ENCODE results near the gene ADD1.

Gene ADD1

DNA sequence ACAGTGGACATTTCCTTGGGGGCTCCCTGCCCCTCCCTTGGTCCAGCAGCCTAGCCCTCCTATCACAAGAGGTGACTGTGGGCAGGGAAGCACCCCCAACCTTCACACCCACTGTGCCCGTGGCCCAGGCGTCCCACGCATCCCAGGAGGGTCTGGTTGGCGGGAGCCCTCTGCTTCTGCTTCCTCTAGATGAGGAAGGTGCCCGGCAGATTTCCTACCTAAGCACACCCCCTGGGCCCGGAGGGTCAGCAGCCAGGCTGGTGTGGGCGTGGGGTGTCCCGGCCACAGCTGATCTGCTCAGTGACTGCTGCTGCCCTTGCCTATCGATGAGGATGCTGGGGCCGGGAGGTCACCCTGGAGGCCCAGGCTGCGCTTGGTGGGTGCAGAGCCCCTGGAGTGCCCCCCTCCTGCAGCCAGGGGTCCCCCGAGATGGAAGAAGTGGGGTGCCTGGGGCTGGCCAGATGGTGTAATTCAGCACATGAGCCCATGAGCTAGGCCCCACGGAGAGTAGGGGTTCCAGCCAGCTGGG lies 38.6 kb upstream of the ADD1 start:
- DNase-seq (ENCODE audit: low read depth in 2 of 2, low spot score in 1 of 2) = no peak

DNA sequence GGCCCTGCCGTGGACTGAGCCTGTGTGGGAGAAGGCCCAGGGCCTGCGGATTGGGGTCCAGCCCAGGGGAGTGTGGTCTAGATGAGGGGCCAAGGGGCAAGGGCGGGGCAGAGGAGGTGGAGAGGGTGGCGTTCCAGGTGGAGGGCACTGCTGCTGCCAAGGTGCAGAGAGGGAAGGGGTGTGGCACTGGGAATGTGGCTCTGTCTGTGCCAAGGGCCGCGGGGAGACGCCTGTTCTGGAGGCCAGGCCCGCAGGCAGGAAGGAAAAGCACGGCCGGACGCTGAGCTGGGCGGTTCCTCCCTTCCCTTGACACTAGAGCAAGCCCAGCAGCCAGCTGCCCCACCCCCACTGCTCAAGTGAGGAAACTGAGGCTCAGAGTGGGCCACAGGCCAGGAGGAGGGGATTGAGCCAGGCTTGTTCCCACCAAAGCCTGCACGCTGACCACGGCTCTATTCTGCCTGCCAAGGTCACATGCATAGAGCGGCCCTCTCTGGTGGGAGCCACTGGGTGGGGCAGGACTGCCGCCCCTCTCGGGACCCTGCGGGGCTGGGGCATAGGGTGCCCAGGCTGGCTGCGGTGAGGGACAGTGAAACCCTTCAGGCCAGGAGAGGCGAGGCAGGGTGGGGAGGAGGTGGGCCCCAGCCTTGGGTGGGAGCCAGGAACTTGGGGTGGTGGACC lies 37.8 kb upstream of the ADD1 start:
- DNase-seq (ENCODE audit: low read depth in 2 of 2, low spot score in 1 of 2) = no peak

DNA sequence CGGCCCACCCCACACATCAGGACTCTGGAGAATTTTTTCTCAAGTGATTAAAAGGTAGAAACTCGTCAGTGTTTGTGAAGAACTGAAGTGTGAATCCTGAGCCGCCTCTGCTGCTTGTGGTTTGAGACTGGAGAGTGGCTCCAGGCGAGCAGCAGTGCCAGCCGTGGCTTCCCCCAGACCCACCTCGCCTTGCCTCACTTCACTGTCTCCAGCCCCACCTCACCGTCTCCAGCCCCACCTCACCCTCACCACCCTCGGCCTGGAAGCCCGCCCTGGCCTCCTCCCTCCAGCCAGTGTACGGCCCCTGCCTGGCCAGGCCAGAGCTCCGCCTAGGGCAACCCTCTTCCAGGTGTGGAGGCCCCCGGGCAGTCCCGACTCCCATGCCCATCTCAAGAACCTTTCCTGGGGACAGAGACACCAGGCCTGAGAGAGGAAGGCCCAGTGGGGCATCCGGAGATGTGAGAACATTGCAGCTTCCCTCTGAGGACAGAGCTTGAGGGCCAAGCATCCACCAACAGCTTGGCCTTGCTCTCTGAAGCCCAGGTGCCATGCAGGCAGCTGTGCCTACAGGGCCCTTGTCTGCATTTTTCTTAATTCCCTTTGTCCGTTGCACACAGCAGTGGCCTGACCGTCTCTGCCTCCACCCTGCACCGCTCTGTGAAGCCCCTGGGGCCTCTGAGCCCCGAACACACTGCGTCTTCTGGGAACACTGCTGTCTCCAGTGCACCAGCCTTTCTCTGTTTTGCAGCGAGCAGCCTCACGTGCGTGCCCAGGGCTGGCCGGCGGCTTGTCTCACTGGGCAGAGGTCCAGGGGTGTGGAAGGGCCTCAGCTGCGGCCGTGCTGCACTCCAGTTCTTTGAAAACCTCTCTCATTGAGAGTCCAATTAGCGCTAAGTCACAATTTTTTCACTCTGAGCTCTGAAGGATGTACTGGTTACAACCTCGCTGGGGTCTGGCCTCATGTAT lies 37.0 kb upstream of the ADD1 start:
- no peak for DNase-seq (ENCODE audit: low read depth in 2 of 2, low spot score in 1 of 2)

DNA sequence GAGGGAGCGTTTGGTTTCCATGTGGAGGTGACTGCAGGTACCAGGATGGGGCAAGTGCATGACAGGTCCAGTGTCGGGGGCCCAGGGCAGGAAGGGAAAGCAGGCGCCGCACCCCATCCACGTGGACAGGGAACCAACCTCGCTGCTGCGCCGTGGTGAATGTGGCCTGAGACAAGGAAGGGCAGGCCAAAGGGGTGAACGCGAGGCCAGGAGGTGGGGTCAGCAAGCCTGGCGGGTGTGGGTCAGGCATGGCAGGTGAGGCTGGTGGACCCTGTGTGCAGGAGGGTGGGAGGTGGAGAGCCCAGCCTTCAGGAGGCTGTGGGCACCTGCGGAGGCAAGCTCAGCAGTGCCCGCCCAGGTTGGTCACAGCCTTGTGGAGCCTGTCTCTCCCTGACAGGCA lies 36.1 kb upstream of the ADD1 start:
- DNase-seq (ENCODE audit: low read depth in 2 of 2, low spot score in 1 of 2) = no peak

DNA sequence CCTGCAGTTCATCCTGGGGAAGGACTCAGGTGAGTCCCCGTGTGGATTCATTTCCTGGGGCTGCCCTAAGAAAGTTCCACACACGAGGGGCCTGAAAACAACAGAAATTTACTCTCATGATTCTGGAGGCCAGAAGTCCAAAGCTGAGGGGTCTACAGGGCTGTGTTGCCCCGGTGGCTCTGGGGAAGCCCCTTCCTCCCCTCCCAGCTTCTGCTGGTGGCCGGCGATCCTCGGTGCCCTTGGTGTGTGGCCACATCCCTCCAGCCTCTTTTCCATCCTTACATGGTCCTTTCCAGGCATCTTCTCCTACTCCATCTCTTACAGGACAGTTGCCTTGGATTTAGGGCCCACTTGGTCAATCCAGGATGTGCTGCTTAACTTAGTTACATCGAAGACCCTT lies 35.6 kb upstream of the ADD1 start:
- DNase-seq (ENCODE audit: low read depth in 2 of 2, low spot score in 1 of 2) = no peak

DNA sequence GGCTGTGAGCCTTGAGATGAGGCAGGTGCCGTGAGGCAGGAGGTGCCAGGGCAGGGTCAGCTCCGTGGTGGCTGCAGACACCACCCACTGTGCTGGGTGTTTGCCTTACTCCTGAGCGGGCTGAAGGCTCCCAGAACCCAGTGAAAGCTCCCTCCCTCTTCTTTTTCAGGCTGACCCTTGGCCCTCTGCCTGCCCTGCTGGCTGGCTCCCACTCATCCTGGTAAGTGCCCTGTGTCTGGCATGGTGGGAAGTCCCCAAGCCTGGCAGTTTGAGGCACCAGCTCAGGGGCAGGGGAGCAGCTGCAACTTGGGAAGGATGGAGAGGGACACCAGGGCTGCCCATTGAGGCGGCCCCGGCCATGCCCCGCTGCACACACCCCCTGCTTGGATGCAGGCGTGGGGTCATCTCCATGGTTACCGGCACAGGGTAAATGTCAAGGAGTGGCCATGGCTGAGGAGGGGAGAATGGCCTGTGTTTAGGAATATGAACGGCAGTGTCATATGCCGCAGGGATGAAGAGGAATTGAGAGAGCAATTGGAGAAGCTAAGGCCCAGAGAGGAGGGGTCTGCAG lies 33.9 kb upstream of the ADD1 start:
- DNase-seq (ENCODE audit: low read depth in 2 of 2, low spot score in 1 of 2) = no peak

DNA sequence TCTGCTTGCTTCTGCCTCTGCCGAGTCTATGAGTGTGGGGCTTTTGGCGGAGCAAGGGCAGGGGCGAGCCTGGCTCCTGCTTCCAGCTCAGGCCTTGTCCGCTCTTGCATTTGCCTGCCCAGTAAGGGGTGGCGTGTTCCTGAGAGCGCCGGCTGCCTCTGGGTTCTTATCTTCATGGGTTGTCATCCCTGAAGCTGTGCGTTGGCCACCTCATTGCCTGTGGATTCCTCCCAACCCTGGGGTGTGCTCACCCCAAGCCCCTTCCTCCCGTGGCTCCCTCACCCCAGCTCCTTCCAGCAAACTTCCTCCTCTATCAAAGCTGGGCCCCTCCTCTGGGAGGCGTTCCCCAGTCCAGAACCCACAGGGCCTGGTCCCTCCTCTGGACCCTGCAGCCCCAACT lies 33.3 kb upstream of the ADD1 start:
- no peak for DNase-seq (ENCODE audit: low read depth in 2 of 2, low spot score in 1 of 2)

DNA sequence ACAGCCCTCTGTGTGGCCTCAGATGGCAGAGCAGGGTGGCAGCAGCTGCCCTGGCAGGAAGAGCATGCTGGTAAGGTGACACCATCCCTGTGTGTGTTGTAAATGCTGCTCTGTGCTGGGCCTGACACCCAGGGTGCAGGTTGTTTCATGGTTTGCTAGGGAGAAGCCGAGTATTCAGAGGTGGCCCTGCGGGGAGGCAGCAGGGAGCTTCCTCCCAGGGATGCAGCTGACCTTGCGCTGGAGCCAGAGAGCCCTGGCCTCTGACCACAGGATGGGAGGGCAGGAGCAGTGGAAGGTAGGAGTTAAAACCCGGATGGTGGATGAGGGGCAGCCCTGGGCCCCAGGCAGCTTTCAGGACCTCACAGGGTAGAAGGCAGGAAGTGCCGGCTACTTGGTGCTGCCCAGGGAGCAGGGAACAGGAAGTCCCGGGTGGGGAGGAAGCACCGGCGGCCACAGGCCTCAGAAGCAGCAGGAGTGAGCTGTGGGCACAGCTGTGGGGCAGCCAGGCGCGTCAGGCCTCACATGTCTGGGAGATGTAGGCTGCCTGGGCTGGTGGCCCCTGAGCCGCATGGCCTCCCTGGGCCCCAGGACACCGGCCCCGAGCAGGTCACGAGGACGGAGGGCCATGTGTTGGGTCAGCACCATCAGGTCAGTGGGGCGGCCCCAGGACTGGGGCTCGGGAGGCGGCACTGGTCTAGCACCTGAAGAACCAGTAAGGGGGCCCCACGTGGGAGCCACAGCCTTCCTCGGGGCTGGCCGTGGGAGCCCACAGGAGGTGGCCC lies 31.6 kb upstream of the ADD1 start:
- peak in 1 of 2 donors; percentile 40 for DNase-seq (ENCODE audit: low read depth in 2 of 2, low spot score in 1 of 2)

DNA sequence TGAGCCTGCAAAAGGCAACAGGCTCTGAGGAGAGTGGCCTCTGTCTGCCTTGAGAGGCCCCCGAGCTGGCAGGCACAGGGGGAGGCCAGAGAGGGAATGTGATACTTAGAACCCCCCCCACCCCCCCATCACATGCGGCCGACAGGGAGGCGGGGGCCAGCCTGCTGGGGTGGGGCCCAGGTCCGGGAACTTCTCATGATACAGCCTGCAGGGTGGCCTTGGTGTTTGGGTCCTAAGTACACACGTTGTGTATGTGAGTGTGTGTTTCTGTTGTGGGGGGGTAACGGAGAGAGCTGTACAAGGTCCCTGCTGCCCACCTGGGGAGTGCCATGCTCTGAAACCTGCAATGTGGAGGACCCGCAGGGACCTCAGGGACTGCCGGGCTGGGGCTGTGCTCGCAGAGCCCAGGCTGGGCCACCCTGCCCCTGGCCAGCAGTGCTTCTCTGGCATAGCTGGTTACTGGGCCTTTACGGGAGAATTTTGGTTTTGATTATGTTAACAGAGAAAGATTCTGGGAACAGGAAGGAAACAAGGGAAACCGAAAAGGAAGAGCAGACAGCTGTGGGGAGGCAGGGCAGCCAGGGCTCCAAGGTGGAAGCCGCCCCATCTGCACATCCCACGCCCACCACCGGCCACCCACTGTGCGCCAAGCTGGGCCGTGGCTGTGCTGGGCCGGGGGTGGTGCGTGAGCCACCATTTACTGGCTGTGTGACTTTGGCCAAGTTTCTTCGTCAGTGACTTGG lies 30.9 kb upstream of the ADD1 start:
- DNase-seq (ENCODE audit: low read depth in 2 of 2, low spot score in 1 of 2) = no peak

DNA sequence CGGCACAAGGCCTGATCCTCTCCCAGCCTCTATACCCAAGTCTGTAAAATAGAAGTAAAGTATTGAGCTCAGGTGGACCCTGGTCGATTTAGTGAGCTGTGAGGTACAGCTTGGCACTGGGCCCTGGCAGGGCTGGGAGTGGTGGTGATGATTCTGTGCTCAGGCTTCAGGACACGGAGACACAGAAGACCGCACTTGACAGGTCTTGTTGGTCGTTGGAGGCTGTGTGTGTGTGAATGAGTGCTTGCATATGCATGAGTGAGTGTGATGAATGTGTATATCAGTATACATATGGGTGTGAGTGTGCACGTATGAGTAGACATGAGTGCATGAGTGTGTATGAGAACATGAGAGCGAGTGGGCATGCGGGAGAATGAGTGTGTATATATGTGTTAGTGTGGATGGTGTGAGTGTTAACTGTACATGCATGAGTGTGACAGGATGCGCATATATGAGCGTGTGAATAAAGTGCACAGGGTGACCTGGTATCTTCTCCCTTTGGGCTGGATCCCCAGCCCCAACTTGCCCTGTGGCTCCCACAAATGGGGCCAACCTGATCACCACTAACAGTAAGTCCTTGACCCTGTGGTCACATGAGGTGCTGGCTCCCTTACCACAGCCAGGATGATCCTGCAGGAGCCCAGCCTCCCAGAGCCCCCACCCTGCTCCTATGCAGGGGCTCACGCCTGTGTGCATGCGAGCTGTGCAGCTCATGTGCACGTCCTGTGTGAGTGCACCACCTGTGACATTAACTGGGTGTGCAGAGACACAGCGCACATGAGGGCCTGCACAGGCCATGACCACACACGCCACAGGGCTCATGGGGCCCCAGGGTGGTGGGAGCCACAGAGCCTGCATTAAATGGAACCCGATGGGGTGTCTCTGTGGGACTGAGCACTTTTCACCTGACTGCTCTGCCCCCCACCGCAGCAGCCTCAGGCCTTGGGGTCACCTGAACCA lies 29.9 kb upstream of the ADD1 start:
- no peak for DNase-seq (ENCODE audit: low read depth in 2 of 2, low spot score in 1 of 2)

DNA sequence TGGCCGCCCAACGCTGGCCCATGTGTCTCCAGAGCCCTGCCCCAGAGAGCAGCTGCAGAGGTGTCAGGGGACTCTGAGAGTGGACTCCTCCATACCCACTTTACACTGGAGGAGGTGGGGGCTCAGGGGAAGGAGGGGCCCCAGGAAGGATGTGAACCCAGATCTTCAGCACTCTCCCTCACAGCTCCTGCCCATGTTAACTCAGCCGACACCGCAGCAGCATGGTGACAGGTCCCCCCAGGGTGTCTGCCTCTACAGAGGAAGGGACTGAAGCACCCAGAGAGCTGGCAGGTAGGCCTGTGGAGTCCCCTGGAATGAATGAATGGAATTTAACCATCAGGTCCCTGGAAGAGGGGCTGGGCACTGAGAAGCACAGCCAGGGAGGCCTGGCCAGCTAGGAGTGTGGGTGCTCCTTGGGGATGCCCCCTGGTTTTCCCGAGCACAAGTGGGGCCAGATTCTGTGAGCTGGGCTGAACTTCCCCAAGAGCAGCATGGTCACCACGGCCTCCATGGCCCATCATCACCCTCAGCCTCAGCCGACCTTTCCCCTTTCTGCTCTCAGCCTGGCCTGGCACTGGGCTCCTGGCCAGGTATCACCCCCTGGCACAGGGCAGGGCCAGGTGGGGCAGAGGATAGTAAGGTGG lies 28.9 kb upstream of the ADD1 start:
- no peak for DNase-seq (ENCODE audit: low read depth in 2 of 2, low spot score in 1 of 2)

DNA sequence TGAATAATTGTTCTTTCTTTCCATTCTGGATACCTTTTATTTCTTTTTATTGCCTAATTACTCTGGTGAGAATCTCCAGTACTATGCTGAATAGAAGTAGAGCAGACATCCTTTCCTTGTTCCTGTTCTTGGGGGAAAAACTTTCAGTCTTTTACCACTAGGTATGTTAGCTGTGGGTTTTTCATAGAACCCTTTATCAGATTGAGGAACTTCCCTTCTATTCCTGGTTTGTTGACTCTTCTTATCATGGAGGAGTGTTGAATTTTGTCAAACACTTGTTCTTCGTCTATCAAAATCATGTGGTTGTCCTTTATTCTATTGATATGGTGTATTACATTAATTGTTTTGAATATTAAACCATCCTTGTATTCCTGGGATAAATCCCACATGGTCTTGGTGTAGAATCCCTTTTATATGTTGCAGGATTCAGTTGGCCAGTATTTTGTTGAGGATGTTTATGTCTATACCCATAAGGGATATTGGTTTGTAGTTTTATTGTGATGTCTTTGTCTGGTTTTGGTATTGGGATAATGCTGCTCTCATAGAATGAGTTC lies 27.2 kb upstream of the ADD1 start:
- no peak for DNase-seq (ENCODE audit: low read depth in 2 of 2, low spot score in 1 of 2)

DNA sequence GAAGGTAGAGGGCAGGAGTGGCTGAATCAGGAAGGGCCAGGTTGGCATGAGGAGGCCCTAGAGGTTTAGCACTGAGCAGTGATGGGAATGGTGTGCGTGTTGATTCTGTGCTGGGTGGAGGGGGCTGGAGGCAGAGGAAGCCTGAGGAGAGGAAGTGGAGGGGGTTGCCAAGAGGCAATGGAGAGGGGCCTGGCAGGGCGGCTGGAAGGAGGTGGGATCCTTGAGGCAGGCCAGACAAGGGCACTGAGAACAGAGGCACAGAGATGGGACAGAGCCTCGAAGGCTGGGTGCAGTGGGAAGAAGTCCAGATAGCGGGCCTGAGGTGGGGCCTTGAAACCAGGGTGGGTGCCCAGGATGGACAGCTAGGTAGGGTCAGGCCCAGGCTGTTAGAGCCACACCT lies 26.5 kb upstream of the ADD1 start:
- no peak for DNase-seq (ENCODE audit: low read depth in 2 of 2, low spot score in 1 of 2)

DNA sequence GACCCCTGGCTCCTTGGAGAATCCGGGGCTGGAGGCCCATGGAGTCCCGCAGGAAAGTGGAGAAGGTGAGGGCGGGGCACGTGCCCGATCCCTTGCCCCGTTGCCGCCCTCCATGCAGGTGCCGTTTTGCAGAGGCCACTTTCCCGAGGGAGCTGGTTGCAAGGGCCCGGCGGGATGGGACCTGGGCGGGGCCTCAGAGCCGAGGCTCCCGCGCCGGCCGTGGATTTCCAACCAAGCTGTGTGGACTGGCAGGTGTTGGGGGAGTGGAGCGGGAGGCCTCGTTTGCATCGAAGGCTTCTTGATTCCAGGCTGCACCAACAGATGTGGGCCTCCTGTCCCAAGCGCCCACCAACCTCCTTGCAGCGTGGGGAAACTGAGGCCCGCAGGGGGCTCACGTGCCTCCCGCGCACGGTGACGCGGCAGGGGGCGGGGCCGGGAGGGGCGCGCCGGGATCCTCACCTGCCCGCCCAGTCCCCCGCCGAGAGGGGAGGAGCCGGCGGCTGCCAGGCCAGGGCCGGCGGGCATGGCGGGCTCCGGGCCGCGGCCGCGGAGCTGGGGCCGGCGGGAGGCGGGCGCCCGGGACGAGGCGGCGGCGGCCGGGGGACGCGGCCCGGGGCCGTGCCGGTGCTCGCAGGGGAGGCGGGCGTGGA lies 25.8 kb upstream of the ADD1 start:
- DNase-seq (ENCODE audit: low read depth in 2 of 2, low spot score in 1 of 2) = no peak

DNA sequence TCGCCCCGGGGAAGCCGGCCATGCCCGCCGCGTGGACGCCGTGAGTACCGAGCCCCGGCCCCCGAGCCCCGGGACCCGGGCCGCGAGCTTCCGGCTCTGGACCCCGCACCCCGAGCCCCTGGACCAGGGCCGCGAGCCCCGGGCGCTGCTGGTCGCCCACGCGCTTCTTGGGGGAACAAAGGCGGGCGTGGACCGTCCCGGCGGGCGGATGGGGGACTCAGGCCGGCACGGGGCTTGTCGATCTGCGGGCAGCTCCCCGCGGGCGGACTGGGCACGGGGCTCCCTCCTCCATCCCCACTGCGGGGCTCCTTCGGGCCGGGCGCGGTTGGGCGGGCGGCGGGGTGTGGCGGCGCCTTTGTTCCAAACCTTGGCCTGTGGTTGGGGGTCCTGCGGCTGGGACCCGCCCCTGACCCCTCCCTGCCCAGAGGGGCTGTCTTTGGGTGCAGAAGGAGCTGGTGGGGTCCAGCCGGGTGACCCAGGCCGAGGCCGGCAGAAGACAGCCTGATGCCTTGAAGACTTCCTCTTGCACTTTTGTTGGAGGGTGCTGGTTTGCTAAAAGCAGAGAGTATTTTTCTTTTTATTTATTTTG lies 25.2 kb upstream of the ADD1 start:
- DNase-seq (ENCODE audit: low read depth in 2 of 2, low spot score in 1 of 2) = no peak

DNA sequence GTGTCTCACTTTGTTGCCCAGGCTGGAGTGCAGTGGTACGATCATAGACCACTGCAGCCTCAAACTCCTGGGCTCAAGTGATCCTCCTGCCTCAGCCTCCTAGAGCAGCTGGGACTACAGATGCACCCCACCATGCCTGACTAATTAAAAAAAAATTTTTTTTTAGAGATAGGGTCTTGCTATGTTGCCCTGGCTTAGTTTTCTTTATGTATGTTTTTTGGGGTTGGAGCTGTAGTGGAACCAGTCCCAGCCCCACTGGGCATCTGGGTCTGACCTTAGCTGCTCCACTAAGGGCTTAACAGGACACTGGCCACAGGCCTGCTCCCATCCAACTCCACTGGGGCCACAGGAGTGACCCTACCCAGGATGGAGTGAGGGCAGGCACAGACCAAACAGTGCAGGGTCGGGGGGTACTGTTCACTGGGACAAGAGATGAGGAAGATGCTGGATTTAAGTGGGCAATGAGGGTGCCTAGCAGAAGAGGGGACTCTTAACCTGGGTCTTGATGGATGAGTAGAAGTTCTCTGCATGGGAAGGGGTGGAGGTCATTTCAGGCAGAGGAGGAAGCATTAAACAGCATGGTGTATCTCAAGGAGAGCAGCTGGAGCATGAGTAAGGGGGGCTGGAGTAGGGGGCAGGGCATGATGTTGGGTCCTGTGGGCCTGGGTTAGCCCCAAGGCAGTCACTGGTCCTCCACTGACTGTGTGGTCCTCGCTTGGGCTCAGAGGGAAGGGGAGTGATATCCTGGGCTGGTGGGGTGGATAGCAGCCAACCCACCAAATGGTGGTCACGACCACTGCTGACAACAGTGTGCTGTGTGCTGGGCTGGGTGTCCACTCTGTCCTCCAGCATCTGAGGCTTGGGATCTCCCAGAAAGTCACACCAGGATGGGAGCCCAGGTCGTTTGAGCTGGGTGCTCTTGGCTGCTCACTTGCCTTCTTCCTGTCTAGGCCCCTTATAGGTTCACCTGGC lies 24.1 kb upstream of the ADD1 start:
- no peak for DNase-seq (ENCODE audit: low read depth in 2 of 2, low spot score in 1 of 2)
